ENCODE measurements around the gene PSORS1C2.

The PSORS1C2 gene

GRCh38 chr6:31180500-31180899 is 41.6 kb upstream of the PSORS1C2 start:
- Histone ChIP-seq H3K9ac (ENCODE audit: low read depth, low read length) (no peak overlapping the region), H3K4me3 (ENCODE audit: low read depth in 1 of 2, low read length in 2 of 2) (no peak overlapping the region), H3K4me1 (ENCODE audit: insufficient read depth, low read length) (0 out of 2 replicates have a peak, but pooled peaks cover 3% of the 10 kb centered on the region), H3K36me3 (ENCODE audit: insufficient read depth, low read length) (no peaks in the 10 kb centered on the region), H4K20me1 (ENCODE audit: insufficient read depth, low read length) (no peaks in the 10 kb centered on the region), H3K27ac (ENCODE audit: low read length) (no peak overlapping the region), H3K4me2 (ENCODE audit: insufficient read depth, low read length) (no peak overlapping the region), H3K79me2 (ENCODE audit: insufficient read depth, low read length) (no peaks in the 10 kb centered on the region), H2AFZ (ENCODE audit: low read depth, low read length) (no peak overlapping the region), H3K27me3 (ENCODE audit: insufficient read depth, low read length, poor library complexity) (no peaks in the 10 kb centered on the region), H3K9me3 (ENCODE audit: insufficient read depth, low read length, severe bottlenecking) (no peaks in the 10 kb centered on the region)
- DNase-seq (no peak), ATAC-seq (ENCODE audit: insufficient read depth, low read depth) (no peak)
- TF ChIP-seq EZH2 (IDR thresholded peaks at IDR 0.05; ENCODE audit: borderline replicate concordance, low read depth, low read length, severe bottlenecking) (no peak), CTCF (IDR thresholded peaks at IDR 0.05; ENCODE audit: borderline replicate concordance, extremely low read depth, low read length, poor library complexity, severe bottlenecking) (no peak)

GRCh38 chr6:31179896-31180295 is 41.0 kb upstream of the PSORS1C2 start:
- Histone ChIP-seq H3K27ac (ENCODE audit: low read length) (no peak overlapping the region), H3K27me3 (ENCODE audit: insufficient read depth, low read length, poor library complexity) (no peaks in the 10 kb centered on the region), H3K4me3 (ENCODE audit: low read depth in 1 of 2, low read length in 2 of 2) (no peak overlapping the region), H3K4me2 (ENCODE audit: insufficient read depth, low read length) (no peak overlapping the region), H3K79me2 (ENCODE audit: insufficient read depth, low read length) (no peaks in the 10 kb centered on the region), H3K9me3 (ENCODE audit: insufficient read depth, low read length, severe bottlenecking) (no peaks in the 10 kb centered on the region), H3K4me1 (ENCODE audit: insufficient read depth, low read length) (0 out of 2 replicates have a peak, but pooled peaks cover 3% of the 10 kb centered on the region), H3K9ac (ENCODE audit: low read depth, low read length) (no peak overlapping the region), H2AFZ (ENCODE audit: low read depth, low read length) (no peak overlapping the region), H4K20me1 (ENCODE audit: insufficient read depth, low read length) (no peaks in the 10 kb centered on the region), H3K36me3 (ENCODE audit: insufficient read depth, low read length) (no peaks in the 10 kb centered on the region)
- DNase-seq (no peak), ATAC-seq (ENCODE audit: insufficient read depth, low read depth) (no peak)
- TF ChIP-seq EZH2 (IDR thresholded peaks at IDR 0.05; ENCODE audit: borderline replicate concordance, low read depth, low read length, severe bottlenecking) = no peak
- TF ChIP-seq CTCF (IDR thresholded peaks at IDR 0.05; ENCODE audit: borderline replicate concordance, extremely low read depth, low read length, poor library complexity, severe bottlenecking) = no peak

- Histone ChIP-seq H3K9ac (ENCODE audit: low read depth, low read length) (no peak overlapping the region), H4K20me1 (ENCODE audit: insufficient read depth, low read length) (no peaks in the 10 kb centered on the region), H3K9me3 (ENCODE audit: insufficient read depth, low read length, severe bottlenecking) (no peaks in the 10 kb centered on the region), H3K27me3 (ENCODE audit: insufficient read depth, low read length, poor library complexity) (no peaks in the 10 kb centered on the region), H2AFZ (ENCODE audit: low read depth, low read length) (no peak overlapping the region), H3K27ac (ENCODE audit: low read length) (no peak overlapping the region), H3K79me2 (ENCODE audit: insufficient read depth, low read length) (no peaks in the 10 kb centered on the region), H3K4me1 (ENCODE audit: insufficient read depth, low read length) (0 out of 2 replicates have a peak, but pooled peaks cover 3% of the 10 kb centered on the region), H3K4me2 (ENCODE audit: insufficient read depth, low read length) (no peak overlapping the region), H3K36me3 (ENCODE audit: insufficient read depth, low read length) (no peaks in the 10 kb centered on the region), H3K4me3 (ENCODE audit: low read depth in 1 of 2, low read length in 2 of 2) (no peak overlapping the region)
- ATAC-seq (ENCODE audit: insufficient read depth, low read depth) (no peak), DNase-seq (no peak)
- TF ChIP-seq CTCF (IDR thresholded peaks at IDR 0.05; ENCODE audit: borderline replicate concordance, extremely low read depth, low read length, poor library complexity, severe bottlenecking) (no peak), EZH2 (IDR thresholded peaks at IDR 0.05; ENCODE audit: borderline replicate concordance, low read depth, low read length, severe bottlenecking) (no peak)
Observed at GRCh38 chr6:31179042-31179386, 40.1 kb upstream of the PSORS1C2 start.
